Heart left ventricle (tissue), 16 donors: ENCODE measurements around the gene RAB6B. TPM values are rescaled to one million over a fixed set of nuclear protein-coding genes. Genes with fewer than 3 reads are reported as not detected.
"Not testable (repeated sequence)": the region's sequence is repeated elsewhere in the genome, so short reads cannot be mapped to it uniquely, and the experiment has no call there.

Experiments used
- ATAC-seq, 4 donors: fragments of 200-7000 bp; cut with Tn5 transposase; one replicate each; pipeline ENCODE4 v1.9.1; 2020 to 2022; ENCODE audit warnings: moderate library complexity in 4 of 4, mild to moderate bottlenecking in 3 of 4, moderate number of reproducible peaks in 1 of 4
- DNase-seq, 5 donors: peaks; one replicate each; pipeline ENCODE4 v3.0.0-alpha.2; 2020
- H3K27ac ChIP-seq, 12 donors: fragments of 200-600 bp; sonication (generic) in 4 of 12; one replicate each; pipeline versions ENCODE4 v1.5.0 to v1.8.0; 2016 to 2022; ENCODE audit warnings: mild to moderate bottlenecking in 2 of 12
- H3K27me3 ChIP-seq, 9 donors: fragments of 200-600 bp; sonication (generic) in 2 of 9; one replicate each; pipeline versions ENCODE4 v1.5.1 to v1.8.0; 2016 to 2022; ENCODE audit warnings: mild to moderate bottlenecking in 3 of 9
- H3K36me3 ChIP-seq, 9 donors: fragments of 200-600 bp; sonication (generic) in 2 of 9; one replicate each; pipeline versions ENCODE4 v1.5.0 to v1.8.0; 2018 to 2022; ENCODE audit warnings: mild to moderate bottlenecking in 2 of 9
- H3K4me1 ChIP-seq, 12 donors: fragments of 200-600 bp; sonication (generic) in 4 of 12; one replicate each; pipeline versions ENCODE4 v1.5.0 to v1.8.0; 2016 to 2022; ENCODE audit warnings: mild to moderate bottlenecking in 3 of 12
- H3K4me3 ChIP-seq, 12 donors: fragments of 200-600 bp; sonication (generic) in 4 of 12; one replicate each; pipeline versions ENCODE4 v1.5.0 to v1.8.0; 2017 to 2022; ENCODE audit warnings: mild to moderate bottlenecking in 9 of 12, moderate library complexity in 4 of 12
- H3K9me3 ChIP-seq, 12 donors: fragments of 200-600 bp; sonication (generic) in 4 of 12; one replicate each; pipeline versions ENCODE4 v1.5.0 to v1.8.0; 2016 to 2022; ENCODE audit warnings: mild to moderate bottlenecking in 1 of 12
- POLR2A ChIP-seq, 2 donors: fragments of 450-650 bp; IDR thresholded peaks; one replicate each; pipeline ENCODE4 v1.6.1; 2017; ENCODE audit warnings: antibody characterized with exemption in 2 of 2, mild to moderate bottlenecking in 2 of 2, moderate library complexity in 2 of 2
- WGBS, 4 donors: extraction: QIAGEN DNeasy Blood & Tissue Kit in 2 of 4; methylation state at CpG; one replicate each; pipeline versions ENCODE4 v1.1.5 to v1.1.7; 2013 to 2018; 5-methylcytosine and 5-hydroxymethylcytosine counted together
- intact Hi-C, 10 donors: fragments of 100-400 bp; cut with DNase I; formaldehyde crosslinking; loops; one replicate each; pipeline versions ENCODE4 v1.11.1 to v1.14.2; 2022
- polyA plus RNA-seq, 2 donors: library from polyadenylated mRNA; stranded (reverse); fragments of 200-250 nt; gene quantifications; one replicate each; pipeline ENCODE4 v1.2.3, GENCODE V29; 2013
- total RNA-seq, 9 donors: library from RNA; depleted of rRNA in 2 of 9; stranded (reverse); fragments of >200 nt in 2 of 9; fragmentation: NEBNext Ultra II Directional in 3 of 9; extraction: Animal tissue kit (Norgen Biotek cat#: 25700) in 3 of 9; gene quantifications; one replicate each; pipeline versions ENCODE4 v1.1.0 to v1.2.4, GENCODE V29; 2016 to 2023
- TF ChIP-seq, protein P1 (sequence below), 12 donors: fragments of 200-600 bp; sonication (generic) in 4 of 12; IDR thresholded peaks; one replicate each; pipeline versions ENCODE4 v1.5.0 to v1.8.0; 2018 to 2022; ENCODE audit warnings: antibody characterized with exemption in 12 of 12, mild to moderate bottlenecking in 5 of 12
- donor health status: ischemic (EF 13 %, LVEDD 7.1; RV severe dilation, severe dysfunction).
- donor health status: healthy with polysubstance abuse.
- donor health status: DM: no; HTN: yes; CAD: no.
- donor health status: DM: no; HTN: no; CAD: no.
- donor health status: ischemic (EF 25% LVEDD 6.9; RV normal size, moderate dysfunction).
- donor health status: ischemic (EF 25% LVEDD 5.7; RV mildly dilated, moderate dysfunction).
- donor health status: healthy.
- donor health status: DM: yes; HTN: yes; CAD: no.
- donor health status: ischemic (EF 35%, LVEDD 5.7; RV mildly dilated, moderate dysfunction).
- donor health status: nonischemic (EF 11% LVEDD 7.7; RV severe dilation, severe dysfunction).
- donor health status: DM: yes; HTN: yes; CAD: no.
- donor health status: PGD.
- donor health status: ischemic (EF 29% LVEDD 5.4; RV normal size, mild dysfunction).
- donor health status: nonischemic (EF 23%, LVEDD 6.1; RV moderate dilation, normal function).

RAB6B gene
- total and polyA plus RNA-seq, 11 donors, result 12.4 to 57.2 (median 43.1) TPM

DNA sequence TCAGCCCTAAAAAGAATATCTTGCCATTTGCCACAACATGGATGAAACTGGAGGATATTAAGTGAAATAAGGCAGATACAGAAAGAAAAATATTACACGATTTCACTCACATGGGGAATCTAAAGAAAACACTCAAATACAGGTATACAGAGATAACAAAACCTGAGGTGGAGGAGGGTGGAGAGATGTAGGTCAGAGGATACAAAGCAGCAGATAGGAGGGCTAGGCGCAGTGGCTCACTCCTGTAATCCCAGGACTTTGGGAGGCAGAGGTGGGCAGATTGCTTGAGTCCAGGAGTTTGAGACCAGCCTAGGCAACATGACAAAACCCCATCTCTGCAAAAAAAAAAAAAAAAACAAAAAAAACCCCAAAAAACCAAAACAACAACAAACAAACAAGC, 113.2 kb downstream of the RAB6B start:
- Histone ChIP-seq H3K4me1 (no peaks in the 10 kb centered on the region), H3K27ac (no peak overlapping the region), H3K36me3 (no peaks in the 10 kb centered on the region), H3K9me3 (no peaks in the 10 kb centered on the region), H3K4me3 (no peak overlapping the region), H3K27me3 (peaks cover 0 to 19% (median 3%) of the 10 kb centered on the region in 9 donors)
- intact Hi-C loops, result no loop called here
- DNase-seq (no peak), ATAC-seq (no peak)
- WGBS, 4 donors, result 65 to 90% (median 88%) methylated on average over 2 of the region's 2 CpGs
- TF ChIP-seq, protein P1, sequence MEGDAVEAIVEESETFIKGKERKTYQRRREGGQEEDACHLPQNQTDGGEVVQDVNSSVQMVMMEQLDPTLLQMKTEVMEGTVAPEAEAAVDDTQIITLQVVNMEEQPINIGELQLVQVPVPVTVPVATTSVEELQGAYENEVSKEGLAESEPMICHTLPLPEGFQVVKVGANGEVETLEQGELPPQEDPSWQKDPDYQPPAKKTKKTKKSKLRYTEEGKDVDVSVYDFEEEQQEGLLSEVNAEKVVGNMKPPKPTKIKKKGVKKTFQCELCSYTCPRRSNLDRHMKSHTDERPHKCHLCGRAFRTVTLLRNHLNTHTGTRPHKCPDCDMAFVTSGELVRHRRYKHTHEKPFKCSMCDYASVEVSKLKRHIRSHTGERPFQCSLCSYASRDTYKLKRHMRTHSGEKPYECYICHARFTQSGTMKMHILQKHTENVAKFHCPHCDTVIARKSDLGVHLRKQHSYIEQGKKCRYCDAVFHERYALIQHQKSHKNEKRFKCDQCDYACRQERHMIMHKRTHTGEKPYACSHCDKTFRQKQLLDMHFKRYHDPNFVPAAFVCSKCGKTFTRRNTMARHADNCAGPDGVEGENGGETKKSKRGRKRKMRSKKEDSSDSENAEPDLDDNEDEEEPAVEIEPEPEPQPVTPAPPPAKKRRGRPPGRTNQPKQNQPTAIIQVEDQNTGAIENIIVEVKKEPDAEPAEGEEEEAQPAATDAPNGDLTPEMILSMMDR (IDR thresholded peaks at IDR 0.05), result no peak
- no peak for TF ChIP-seq POLR2A (IDR thresholded peaks at IDR 0.05)

DNA sequence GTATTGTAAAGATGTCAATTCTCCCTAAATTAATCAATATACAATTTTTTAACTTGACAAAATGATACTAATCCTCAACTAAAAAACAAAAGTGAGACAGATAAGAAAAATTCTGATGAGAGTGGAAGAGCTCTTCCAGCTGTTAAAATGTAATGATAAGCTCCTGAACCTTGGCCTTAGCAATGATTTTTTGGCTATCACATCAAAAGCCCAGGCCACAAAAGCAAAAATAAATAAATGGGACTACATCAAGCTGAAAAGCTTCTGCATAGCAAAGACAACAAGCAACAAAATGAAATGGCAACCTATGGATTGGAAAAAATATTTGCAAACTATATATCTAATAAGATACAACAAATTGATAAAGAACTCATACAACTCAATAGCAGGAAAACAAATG, 114.1 kb downstream of the RAB6B start:
- Histone ChIP-seq H3K36me3 (no peaks in the 10 kb centered on the region), H3K27ac (no peak overlapping the region), H3K9me3 (no peaks in the 10 kb centered on the region), H3K4me1 (no peaks in the 10 kb centered on the region), H3K27me3 (peaks cover 0 to 19% (median 3%) of the 10 kb centered on the region in 9 donors), H3K4me3 (no peak overlapping the region)
- ATAC-seq (no peak), DNase-seq (no peak)
- intact Hi-C loops, result no loop called here
- TF ChIP-seq POLR2A (IDR thresholded peaks at IDR 0.05), result no peak
- TF ChIP-seq, protein P1 (IDR thresholded peaks at IDR 0.05), result no peak

DNA sequence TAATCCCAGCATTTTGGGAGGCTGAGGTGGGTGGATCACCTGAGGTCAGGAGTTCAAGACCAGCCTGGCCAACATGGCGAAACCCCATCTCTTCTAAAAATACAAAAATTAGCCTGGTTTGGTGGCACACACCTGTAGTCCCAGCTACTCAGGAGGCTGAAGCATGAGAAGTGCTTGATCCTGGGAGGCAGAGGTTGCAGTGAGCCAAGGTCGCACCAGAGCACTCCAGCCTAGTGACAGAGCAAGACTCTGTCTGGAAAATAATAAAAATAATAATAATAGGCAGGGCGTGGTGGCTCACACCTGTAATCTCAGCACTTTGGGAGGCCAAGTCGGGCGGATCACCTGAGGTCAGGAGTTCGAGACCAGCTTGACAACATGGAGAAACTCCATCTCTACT, 114.9 kb downstream of the RAB6B start:
- H3K36me3 ChIP-seq, H3K4me1 ChIP-seq, intact Hi-C loops, DNase-seq, H3K4me3 ChIP-seq, ATAC-seq, H3K27ac ChIP-seq, H3K9me3 ChIP-seq: not testable (repeated sequence)
- peaks cover 0 to 19% (median 3%) of the 10 kb centered on the region in 9 donors for H3K27me3 ChIP-seq
- 84 to 95% (median 89%) methylated on average over 6 of the region's 6 CpGs for WGBS, 4 donors

DNA sequence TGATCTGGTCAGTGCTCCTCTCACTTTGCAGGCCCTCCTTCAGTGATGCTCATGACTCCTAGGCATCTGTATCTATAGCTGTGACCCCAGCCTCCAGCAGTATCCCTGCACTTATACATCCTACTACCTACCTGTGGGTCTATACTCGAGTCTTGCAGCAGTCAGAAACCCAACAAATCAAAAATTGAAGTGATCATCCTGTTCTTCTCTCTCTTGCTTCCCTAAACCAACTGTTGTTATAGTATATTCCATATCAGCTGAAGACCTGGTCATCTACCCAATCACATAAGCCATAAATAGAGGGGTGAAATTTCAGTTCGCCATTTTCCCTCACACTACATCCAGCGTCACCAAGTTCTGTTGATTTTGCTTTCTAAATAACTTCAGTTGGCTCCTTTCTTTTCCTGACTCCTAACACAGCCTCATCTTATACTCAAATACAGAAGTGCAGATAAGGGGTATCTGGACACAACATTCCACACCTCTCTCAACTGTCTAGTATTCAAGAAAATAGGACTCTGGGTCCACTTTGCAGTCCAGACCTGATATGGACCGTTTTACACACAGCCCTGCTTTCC, 116.0 kb downstream of the RAB6B start:
- DNase-seq (no peak), ATAC-seq (no peak)
- H3K9me3 ChIP-seq, result no peaks in the 10 kb centered on the region
- 45 to 61% (median 57%) methylated on average over 4 of the region's 4 CpGs for WGBS, 4 donors
- no peaks in the 10 kb centered on the region for H3K36me3 ChIP-seq
- no peak overlapping the region for H3K27ac ChIP-seq
- H3K4me3 ChIP-seq, result no peak overlapping the region
- H3K27me3 ChIP-seq, result peaks cover 0 to 19% (median 3%) of the 10 kb centered on the region in 9 donors
- TF ChIP-seq, protein P1 (IDR thresholded peaks at IDR 0.05), result no peak
- TF ChIP-seq POLR2A (IDR thresholded peaks at IDR 0.05), result no peak
- intact Hi-C loops, result no loop called here
- H3K4me1 ChIP-seq, result no peaks in the 10 kb centered on the region
